Measurements from ENCODE around the gene RNPS1.
"Not testable (repeated sequence)": the region's sequence is repeated elsewhere in the genome, so short reads cannot be mapped to it uniquely, and the experiment has no call there.

RNPS1 gene

DNA sequence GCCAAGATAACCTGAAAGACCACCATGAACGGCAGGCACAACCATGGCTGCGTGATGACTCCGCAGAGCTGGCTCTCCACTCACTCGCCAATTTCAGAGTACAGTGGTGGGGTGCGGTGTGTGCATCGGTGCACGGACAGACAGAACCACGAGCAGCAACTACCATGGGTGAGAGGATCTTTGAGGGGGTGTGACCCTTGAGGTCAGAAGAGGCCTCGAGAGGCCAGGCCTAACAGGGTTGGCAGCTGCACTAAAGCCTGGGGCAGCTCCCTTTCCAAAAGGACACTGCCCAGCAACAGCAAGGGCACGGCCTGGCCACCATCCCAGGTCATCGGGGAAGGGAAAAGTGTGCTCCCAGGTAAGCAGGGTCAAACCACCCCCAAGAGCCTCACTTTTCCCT, 14.6 kb downstream of the RNPS1 start:
- no peak for DNase-seq

DNA sequence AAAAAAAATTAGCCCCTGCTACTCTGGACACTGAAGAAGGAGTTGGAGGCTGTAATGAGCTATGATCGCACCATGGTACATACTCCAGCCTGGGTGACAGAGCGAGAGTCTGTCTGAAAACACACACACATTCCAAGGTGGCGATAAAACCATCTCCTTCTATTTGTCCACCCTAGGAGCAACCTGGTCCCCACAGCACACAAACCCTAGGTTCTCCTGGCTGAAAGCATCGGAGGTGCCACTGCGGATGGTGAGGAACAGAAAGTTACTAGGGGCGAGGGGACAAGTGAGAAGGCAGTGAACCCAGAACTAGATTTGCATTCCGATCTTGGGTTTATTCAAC, 15.1 kb downstream of the RNPS1 start:
- DNase-seq: no peak

DNA sequence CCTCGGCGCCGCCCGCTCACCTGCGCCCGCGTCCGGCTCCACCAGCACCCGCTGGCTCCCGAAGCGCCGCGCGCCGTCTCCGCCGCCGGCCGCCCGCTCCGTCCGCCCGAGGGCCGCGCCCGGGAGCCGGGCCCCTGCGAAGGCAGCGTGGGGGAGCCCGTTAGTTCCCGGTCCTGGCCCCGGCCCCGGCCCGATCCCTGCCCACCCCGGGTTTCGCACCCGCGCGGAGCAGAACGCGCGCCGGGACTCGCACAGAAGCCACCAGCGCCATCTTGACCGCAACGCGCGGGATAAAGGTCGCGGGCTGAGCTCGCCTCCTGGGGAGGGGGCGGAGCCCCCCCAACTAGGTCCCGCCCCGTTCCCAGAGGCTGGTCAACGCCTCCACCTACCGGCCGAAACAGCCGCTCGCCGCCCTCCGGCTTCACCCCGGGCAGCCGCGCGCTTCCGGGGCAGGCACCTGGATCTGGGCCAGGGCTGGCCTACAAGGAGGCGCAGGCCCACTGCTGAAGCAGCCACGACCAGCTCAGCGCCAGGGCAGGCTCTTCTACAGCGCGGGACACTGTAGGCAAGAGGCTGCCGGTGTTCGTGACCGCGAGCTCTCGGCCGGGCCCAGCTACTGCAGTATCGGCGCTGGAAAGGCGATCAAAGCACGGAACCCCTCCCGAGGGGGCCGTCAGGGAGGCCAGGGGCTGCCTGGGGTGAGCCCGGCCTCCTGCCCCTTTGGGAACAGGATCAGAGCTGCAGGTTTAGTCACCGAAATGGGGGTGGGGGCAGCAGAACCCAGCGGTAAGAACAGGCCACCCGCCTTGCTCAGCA, 16.4 kb downstream of the RNPS1 start, which contains the start of gene ECI1:
ECI1 (minus strand) TSS at position 292 of the 816 bp plus-strand sequence; CDS start at position 271, 21 bp downstream.
- peak; percentile 90 for DNase-seq

DNA sequence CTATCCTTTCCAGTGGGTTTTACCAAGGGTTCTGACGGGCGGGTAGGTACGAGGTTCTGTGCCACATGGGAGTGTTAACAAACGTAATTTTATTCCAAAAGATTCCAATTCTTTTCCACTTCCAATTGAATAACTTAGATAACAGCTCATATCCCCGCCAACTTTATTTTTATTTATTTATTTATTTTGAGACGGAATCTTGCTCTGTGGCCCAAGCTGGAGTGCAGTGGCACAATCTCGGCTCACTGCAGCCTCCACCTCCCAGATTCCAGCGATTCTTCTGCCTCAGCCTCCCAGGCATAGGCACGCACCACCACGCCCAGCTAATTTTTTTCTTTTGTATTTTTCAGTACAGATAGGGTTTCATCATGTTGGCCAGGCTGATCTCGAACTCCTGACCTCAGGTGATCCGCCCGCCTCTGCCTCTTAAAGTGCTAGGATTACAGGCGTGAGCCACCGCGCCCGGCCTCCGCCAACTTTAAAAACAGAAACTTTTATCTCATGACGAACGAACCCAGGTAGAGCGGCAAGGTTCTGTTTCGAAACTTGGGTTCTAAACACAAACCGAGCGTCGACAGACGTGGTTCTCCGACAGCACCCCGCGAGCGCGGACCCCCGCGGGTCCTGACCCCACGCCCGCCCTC, 17.2 kb downstream of the RNPS1 start:
- DNase-seq: peak; percentile 54

DNA sequence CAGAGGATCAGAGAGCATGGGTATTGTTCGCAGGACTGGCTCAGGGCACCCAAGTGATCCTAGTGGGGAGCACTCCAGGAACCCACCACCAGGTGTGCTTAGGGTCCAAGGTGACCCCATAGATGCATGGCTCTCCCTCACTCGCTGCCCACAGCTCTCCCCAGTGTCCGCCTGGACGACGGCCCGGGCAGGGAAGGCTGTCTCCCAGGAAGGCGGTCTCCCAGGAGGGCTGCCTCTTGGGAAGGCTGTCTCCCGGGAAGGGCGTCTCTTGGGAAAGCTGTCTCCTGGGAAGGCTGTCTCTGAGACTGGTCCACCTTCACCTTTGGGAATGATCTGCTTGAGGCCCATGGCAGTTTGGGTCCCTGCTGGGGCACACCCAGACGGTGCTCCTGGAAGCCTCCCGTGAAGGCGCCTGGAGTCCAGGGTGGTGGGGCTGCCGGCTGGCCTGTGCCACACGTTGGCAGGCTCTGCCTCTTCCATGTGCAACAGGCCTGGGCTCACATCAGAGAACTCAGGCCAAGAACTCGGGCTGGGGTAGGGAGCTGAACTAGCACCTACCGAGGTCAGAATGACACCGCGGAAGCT, 21.5 kb downstream of the RNPS1 start:
- no peak for DNase-seq

DNA sequence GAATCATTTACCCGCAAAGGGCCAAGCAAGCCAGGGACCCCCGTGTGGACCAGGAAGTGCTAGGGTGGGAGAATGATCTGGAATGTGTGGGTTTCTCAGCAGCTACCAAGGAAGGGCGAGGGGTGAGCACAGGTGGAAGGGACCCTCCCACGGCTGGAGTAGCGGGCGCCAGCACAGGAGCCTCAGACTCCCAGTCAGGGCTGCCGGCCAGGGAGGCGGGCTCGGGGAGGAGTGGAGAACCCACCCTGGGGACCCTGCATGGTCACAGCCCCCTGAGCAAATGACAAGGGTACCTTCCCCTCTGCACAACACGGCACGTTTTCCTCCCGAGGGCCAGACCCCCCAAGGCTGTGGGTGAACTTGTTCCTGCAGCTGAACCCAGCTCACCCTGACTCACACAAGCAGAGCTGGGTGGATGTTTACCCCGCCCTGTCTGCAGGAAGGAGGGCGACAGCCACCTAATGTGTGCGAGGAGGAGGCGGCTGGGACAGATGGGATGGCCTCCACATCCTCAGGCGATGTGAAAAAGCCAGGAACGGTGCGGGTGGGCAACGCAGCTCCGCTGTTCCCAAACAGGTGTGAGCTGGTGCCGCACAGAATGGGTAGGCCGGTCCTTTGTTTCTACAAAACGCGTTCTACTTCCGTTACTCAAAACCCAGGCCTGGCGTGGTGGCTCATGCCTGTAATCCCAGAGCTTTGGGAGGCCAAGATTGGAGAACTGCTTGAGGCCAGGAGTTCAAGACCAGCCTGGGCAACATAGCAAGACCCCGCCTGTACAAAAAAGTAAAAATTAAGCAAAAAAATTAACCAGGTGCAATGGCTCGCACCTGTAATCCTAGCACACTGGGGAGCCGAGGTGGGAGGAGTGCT, 22.8 kb downstream of the RNPS1 start:
- no peak for DNase-seq

DNA sequence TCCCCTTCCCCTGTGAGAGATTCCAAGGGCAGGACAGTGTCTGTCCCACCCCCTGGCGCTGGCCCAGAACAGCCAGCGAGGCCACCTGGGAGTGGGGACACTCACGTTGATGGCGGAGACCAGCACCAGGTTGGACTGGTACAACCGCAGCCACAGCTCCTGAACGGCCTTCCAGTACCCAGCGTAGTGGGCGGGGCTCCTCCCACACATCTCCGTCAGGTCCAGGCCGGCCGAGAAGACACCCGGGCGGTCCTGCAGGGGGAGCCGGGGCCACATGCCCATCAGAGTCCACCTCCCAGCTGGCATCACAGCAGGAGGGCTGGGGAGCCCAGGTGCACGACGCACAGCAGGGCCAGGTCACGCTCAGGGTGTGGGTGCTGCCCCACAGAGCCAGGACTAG, 23.6 kb downstream of the RNPS1 start:
- DNase-seq: no peak

DNA sequence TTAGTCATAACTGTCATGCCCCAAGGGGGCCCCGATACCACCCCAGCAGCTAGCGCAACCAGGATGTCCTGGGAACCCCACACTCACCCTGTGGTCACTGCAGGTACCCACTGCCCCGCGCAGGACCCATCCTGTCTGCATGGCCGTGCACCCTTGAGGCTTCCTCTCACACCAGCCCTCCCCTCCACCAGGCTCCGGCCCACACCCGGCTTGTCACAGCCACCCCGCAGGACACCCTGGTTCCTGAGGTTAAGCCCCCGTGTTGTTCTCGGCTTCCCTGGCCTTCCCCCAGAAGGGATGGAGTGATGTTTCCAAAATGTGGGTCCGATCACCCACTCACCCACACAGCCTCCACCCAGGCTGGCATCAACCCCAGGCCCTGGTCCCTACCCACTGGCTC, 24.1 kb downstream of the RNPS1 start:
- DNase-seq: no peak

DNA sequence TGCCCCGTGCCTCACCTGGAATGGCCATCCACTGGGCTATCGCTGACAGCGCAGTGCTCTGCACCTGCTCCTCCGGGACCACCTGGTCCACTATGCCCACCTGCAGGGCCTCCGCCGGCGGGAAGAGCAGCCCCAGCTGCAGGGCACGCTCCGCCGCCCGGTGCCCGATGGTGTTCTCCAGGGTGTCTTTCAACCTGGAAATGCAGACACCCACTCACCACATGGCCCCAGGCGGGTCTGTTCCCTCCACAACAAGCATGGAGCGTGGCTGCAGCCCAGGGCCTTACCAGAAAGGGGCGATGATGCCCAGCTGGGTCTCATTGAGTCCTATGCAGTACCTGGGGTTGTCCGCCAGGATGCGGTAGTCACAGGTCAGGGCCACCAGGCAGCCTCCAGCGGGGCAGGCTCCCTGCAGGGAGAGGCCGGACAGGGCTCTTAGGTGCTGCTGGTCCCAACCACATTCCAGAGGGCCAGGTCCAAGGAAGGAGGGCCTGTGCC, 24.8 kb downstream of the RNPS1 start:
- no peak for DNase-seq

DNA sequence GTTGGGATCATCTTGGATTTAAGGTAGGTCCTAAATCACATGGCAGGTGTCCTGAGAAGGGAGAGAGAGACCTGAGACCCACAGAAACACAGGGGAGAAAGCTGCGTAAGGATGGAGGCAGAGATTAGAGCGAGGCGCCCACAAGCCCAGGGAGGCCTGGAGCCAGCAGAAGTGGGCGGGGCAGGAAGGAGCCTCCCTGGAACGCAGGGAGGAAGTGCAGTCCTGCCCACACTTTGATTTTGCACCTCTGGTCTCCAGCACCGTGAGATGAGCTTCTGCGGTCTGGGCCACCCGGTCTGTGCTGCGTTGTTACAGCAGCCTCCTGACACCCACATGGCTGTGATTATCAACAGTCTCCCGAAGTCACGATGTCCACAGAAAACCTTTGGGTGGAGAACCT, 25.3 kb downstream of the RNPS1 start:
- DNase-seq: no peak

DNA sequence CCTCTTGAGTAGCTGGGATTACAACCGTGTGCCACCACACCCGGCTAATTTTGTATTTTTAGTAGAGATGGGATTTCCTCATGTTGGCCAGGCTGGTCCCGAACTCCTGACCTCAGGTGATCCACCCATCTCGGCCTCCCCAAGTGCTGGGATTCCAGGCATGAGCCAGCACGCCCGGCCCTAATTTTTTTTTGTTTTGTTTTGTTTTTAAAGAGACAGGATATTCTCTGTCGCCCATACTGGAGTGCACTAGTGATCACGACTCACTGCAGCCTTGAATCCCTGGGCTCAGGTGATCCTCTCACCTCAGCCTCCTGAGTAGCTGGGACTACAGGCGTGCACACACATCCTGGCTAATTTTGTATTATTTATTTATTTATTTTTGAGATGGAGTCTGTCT, 27.6 kb downstream of the RNPS1 start:
- not testable (repeated sequence) for DNase-seq

DNA sequence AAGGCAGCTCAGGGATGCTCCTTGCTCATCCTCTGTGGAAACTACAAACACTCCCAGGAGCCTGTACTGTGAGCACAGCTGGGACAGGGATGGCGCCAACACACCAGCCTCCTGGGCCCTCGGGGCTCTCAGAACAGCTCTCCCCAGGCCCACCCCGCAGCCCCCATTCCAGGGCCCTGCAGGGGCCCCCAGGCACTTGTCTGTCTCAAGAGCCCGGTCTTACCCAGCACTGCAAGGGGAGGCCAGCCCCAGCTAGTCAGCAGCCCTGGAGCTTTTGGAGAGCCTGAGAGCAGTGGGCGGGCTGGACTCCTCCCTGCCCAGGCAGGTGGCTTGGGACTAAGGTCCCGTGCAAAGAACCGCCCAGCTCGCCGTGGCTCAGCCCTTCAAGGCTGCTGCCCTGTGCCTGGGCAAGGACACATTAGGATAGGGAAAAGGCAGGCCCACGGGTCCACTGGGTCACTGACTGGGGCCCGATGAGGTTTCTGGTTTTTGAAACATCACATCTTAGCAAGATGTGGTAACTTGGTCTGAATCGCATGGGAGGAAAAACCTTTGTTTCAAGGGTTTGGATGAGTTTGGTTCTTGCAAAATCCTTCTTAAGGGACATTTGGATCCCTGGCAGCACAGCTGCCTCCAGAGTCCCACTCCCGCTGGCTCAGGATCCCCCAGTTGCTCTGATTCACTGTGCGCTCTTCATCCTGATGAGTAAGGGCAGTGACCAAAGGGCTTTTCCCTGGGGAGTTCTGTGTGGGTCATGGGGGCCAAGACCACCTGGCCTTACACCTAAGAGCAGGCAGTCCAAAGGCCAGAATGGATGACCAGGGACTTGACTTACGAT, 28.9 kb downstream of the RNPS1 start:
- DNase-seq: no peak

DNA sequence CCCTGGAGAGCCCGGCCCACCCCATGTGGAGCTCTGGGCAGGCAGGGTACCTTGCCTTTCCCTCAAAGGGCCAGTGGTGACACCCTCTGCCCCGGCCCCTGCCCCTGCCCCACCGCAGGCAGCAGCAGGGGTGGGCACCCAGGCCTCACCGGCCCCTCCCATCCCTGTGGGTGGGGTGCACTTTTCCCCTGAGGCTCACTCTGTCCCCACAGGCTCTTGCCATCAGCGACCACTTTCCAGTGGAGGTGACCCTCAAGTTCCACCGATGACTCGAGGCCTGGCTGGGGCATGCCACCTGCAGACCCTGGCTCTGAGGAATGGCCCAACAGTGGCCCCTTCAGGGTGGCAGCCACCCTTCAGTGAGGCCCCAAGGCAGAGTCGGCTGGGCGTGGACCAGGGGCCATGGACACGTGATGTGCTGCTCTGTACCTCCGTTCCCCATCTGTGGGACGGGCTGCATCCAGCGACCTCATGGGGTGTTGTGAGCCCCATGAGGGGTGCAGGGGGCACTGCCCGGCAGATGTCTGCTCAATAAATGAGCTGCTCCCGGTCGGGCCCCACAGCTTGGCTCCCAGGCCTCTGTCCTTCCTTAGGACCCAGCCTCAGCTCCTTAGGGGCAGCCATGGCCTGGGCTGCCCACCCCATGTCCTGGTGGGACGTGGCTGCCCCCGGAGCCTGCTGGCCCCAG, 29.6 kb downstream of the RNPS1 start:
- DNase-seq: no peak

DNA sequence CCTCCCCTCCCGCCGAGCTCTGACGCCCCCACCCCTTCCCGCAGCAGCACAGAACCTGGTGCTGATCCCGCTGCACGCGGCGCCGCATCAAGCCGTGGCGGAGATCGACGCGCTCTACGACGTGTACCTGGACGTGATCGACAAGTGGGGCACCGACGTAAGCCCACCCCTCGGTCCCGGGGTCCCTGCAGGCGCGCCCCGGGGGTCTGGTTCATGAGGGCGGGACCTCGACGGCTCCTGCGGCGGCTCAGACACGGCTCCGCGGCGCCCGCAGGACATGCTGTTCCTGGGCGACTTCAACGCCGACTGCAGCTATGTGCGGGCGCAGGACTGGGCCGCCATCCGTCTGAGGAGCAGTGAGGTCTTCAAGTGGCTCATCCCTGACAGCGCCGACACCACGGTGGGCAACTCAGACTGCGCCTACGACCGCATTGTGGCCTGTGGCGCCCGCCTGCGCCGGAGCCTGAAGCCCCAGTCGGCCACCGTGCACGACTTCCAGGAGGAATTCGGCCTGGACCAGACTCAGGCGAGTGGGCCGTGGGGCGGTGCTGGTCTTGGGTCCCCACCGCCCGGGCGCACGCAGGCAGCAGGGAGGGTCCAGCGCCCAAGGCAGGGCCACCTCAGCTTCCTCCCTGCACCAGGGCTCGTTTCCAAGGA, 30.3 kb downstream of the RNPS1 start:
- no peak for DNase-seq

DNA sequence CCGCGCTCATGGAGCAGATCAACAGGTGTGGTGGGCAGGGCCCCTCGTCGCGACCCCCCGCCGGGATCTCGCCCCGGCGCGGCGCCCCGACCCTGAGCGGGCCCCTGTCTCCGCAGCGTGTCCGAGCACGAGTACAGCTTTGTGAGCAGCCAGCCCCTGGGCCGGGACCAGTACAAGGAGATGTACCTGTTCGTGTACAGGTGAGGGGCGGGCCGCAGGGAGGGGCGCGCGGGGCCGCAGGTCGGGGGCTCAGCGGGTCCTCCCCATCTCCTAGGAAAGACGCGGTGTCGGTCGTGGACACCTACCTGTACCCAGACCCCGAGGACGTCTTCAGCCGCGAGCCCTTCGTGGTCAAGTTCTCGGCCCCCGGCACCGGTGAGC, 30.8 kb downstream of the RNPS1 start:
- DNase-seq: no peak

DNA sequence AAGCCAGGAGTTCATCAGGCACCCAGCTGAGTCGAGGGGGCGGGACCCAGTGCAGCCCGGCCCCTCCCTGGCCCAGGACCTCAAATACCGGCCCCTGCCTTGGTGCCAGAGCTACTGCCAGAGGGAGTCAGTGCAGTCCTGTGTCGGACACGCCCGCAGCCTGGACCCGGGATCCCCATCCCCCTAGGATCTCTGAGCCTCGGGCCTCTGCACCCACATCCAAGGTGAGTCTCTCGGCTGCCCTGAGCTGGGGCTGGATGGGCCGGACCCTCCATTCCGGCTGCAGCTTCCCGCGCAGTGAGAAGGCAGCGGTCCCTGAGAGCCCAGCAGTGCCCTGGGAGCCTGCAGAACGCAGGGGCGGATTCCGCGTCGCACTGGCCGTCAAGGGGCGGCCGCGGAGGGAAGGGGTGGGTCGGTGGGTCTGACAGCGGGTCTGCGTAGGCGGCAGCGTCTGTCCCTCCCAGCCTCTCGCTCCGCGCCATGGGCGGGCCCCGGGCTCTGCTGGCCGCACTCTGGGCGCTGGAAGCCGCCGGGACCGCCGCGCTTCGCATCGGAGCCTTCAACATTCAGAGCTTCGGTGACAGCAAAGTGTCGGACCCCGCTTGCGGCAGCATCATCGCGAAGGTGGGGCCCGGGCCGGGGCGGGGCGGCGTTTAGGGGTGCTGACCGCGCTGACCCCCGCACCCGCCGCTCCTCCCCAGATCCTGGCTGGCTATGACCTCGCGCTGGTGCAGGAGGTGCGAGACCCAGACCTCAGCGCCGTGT, 31.4 kb downstream of the RNPS1 start, which contains the start of gene DNASE1L2:
DNASE1L2 (plus strand) TSS at position 108 of the 765 bp plus-strand sequence; CDS start at position 481, 373 bp downstream.
- no peak for DNase-seq

DNA sequence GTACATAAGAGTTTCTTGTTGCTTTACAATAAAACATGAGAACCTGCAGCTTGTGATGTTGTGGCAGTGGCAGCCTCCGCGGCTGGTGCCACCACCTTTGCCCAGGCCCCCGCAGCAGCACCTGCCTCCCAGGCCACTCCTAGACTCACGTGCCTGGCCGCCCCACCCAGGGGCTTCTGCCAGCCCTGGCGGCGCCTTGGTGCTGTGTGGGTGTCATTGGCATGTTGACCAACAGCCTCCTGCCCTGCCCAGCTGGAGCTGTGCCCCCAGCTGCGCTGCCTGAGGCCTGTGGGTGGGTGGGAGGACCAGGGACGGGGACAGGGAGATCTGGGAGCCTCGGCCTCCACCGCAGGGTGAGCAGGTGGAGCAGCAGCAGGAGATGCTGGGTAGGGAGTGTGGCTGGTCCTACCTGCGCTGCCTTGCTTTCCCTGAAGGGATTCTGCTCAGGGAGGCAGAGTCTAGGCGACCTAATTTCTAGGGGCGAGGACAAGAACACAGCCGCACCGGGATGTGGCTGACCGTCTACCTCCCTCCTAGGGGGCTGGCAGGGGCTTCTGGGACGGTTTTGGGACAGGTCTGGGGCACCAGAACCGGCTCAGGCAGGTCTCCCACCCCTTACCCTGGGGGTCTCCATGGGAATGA, 32.1 kb downstream of the RNPS1 start:
- DNase-seq: no peak

DNA sequence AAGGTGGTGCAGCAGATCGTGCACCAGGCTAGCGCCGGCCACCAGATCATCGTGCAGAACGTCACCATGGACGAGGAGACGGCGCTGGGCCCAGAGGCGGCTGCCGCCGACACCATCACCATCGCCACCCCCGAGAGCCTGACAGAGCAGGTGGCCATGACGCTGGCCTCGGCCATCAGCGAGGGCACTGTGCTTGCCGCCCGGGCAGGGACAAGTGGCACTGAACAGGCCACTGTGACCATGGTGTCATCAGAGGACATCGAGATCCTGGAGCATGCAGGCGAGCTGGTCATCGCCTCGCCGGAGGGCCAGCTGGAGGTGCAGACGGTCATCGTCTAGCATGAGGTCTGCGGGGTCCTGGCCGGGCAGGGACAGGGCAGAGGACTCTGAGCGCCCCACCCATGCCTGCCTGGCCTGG, 32.7 kb downstream of the RNPS1 start:
- no peak for DNase-seq

DNA sequence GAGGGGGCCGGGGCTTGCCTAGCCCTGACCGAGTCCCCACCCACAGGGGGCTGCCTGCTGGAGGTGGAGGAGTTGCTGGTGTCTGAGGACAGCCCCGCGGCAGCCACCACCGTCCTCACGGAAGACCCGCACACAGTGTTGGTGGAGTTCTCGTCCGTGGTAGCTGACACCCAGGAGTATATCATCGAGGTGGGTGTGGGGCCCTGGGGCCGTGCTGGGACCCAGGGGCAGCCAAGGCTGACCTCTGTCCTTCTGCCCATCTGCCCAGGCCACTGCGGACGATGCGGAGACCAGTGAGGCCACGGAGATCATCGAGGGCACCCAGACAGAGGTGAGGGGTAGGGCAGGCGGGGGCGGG, 33.1 kb downstream of the RNPS1 start:
- no peak for DNase-seq
